IPS-11a (cell line): ENCODE data around the gene HK3.

Experiments
- H3K4me3 ChIP-seq: one replicate; pipeline ENCODE4 v1.5.1; 2013; ENCODE audit warnings: low read depth, low read length, control low read depth

HK3 gene, protein sequence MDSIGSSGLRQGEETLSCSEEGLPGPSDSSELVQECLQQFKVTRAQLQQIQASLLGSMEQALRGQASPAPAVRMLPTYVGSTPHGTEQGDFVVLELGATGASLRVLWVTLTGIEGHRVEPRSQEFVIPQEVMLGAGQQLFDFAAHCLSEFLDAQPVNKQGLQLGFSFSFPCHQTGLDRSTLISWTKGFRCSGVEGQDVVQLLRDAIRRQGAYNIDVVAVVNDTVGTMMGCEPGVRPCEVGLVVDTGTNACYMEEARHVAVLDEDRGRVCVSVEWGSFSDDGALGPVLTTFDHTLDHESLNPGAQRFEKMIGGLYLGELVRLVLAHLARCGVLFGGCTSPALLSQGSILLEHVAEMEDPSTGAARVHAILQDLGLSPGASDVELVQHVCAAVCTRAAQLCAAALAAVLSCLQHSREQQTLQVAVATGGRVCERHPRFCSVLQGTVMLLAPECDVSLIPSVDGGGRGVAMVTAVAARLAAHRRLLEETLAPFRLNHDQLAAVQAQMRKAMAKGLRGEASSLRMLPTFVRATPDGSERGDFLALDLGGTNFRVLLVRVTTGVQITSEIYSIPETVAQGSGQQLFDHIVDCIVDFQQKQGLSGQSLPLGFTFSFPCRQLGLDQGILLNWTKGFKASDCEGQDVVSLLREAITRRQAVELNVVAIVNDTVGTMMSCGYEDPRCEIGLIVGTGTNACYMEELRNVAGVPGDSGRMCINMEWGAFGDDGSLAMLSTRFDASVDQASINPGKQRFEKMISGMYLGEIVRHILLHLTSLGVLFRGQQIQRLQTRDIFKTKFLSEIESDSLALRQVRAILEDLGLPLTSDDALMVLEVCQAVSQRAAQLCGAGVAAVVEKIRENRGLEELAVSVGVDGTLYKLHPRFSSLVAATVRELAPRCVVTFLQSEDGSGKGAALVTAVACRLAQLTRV

DNA sequence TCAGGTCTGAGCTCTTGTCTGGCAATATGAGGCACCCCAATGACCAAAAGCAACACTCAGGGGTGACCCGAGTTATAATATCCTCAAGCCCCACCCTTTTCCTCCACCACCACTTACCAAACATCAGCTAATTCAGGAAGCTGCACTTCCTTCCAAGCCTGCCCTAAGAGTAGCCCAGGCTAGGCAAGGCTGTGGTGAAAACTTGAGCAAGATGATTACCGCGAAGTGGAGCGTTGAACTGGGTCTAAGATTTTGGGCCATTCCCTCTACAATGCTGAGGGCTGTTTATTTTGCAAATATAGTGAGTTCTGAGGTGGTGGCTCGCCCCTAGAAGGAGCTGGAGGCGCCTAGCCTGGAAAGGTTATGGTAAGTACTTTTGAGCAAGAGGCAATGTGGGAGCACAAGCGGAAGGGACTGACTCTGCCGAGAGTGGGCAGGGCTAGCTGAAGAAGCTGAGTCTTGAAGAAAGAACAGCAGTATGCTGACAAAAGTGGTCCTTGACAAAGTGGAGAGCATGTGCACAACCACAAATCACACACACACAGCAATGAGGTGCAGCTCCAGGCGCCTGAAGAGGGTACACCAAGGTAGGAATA, at the start of gene HK3:
Gene HK3, minus strand, starts transcription at position 51 of the 596 bp plus-strand sequence. CDS start 3,187 bp downstream, outside the sequence.
- H3K4me3 ChIP-seq, result no peak within 1 kb of the TSS

- no peak overlapping the region for H3K4me3 ChIP-seq
Measured at GRCh38 chr5:176948458-176948857, 49.3 kb upstream of the HK3 start.

GRCh38 chr5:176947847-176948246, 48.7 kb upstream of the HK3 start:
- H3K4me3 ChIP-seq, result no peak overlapping the region

DNA sequence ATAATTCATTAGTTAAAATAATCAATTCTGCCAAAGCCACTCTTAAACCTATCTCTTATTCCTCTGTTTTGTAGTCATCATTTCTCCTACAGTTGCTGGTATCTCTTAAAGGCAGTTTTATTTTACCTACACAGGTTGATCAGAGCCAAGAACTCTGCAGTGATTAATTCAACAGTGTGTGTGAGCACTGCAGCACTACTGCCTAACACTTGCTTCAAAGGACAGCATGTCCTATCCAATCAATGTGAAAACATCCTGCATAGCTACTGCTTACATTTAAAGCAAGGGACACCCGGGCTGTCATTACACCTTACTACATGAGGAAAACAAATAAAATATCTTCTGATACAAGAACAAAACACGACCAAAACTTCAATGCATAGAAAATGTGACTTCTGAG, 45.1 kb upstream of the HK3 start:
- no peak overlapping the region for H3K4me3 ChIP-seq

GRCh38 chr5:176943816-176944215, 44.7 kb upstream of the HK3 start:
- H3K4me3 ChIP-seq, result no peak overlapping the region

GRCh38 chr5:176941951-176942350, 42.8 kb upstream of the HK3 start:
- no peak overlapping the region for H3K4me3 ChIP-seq

DNA sequence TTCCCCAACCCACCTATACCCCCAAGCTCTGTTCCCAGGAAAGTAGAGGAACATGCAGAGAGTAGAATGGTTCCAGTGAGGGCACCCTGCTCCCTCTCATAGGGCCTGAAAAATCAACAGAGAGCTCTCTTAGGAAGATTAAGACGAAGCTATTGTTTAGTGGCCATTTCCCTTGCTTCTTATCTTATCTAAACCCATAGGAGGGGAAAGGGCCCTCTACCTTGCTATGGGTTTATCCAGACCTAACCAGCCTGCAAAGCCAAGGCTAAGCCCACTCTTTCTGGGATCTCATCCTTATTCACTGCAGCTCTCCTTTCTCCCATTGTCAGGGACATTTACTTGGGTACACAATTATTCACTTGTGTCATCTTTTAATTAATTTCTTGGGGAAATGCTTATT, 39.3 kb upstream of the HK3 start:
- no peak overlapping the region for H3K4me3 ChIP-seq

- H3K4me3 ChIP-seq, result no peak overlapping the region
Measured at GRCh38 chr5:176935017-176935416, 35.9 kb upstream of the HK3 start.

DNA sequence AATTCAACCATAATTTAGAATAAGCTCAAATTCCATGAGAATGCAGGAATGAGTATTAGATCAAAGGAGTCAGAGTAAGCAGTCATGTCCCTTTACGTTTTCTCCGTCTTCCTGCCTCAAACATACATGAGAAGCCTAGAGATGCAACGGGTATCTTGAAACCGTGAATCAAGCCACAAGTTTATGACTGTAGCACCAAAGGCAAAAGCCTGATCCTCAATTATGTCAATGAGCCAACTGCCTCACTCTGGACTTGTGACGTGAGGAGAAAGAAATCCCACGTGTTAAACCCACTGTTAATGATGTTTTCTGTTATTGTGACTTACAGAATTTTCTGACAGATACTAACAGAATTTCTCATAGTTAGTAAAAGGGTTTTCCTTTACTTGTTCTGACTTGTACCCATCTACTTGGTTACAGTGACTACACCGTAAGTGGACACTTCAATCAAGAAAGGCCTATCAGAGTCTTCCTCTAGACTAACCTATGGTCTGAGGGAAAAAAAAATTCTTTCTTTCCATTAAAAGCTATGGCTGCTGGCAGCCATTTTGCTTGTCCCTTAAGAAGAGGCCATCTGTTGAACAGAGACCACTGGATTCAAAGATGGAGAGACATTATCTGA, 35.3 kb upstream of the HK3 start:
- H3K4me3 ChIP-seq, result no peak overlapping the region

- H3K4me3 ChIP-seq, result no peak overlapping the region
Measured at GRCh38 chr5:176929654-176930053, 30.5 kb upstream of the HK3 start.

DNA sequence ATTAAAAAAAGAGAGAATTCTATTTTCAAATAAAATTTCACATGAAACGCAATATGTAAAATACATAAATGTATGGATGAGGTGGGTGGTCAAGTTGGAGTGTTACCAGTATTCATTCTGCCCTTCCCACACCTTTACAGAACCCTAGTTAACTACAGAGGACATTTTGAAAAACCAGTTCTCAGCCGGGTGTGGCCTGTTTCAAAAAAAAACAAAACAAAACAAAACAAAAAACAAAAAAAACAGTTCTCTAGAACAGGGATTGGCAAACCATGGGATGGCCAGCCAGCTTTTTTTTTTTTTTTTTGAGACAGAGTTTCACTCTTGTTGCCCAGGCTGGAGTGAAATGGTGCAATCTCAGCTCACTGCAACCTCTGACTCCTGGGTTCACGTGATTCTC, 28.4 kb upstream of the HK3 start:
- H3K4me3 ChIP-seq, result no peak overlapping the region

GRCh38 chr5:176922817-176923216, 23.7 kb upstream of the HK3 start:
- no peak overlapping the region for H3K4me3 ChIP-seq

- H3K4me3 ChIP-seq, result no peak overlapping the region
Measured at GRCh38 chr5:176921714-176922113, 22.6 kb upstream of the HK3 start.

DNA sequence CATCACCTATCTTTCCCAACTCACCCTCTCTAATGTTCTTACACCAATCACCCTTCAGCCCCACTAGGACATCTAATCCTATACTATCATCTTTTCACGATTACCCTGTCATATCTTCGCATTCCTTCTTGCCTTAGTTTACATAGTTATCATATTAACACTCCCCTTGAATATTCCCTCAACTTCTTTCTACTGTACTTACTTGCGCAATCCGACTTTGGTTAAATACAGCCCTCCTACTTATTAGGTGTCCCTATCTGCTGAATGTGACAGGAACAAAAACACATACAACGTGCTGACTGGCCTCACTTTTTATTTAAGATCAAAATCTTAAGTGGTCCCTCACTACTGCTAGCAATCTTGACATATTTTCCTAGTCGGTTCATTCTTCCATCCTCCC, 19.5 kb upstream of the HK3 start:
- H3K4me3 ChIP-seq, result no peak overlapping the region

DNA sequence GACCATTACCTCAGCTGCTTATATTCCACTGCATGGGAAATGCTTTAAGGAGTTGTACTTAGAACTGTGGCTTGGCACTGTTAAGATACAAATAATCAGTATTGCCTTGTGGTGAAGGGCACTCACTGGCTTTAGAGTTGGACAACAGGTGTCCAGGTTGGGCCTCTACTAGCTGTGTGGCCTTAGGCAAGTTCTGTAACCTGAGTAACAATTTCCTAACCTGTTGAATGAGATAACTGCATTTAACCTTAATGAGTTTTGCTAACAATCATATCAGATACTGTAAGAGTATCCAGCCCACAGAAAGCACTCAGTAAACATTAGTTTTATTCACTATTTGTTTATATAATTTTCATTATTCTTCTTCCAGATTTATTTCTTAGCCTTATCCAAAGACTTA, 17.2 kb upstream of the HK3 start:
- H3K4me3 ChIP-seq, result no peak overlapping the region

- H3K4me3 ChIP-seq, result no peak overlapping the region
Measured at GRCh38 chr5:176915906-176916305, 16.8 kb upstream of the HK3 start.

DNA sequence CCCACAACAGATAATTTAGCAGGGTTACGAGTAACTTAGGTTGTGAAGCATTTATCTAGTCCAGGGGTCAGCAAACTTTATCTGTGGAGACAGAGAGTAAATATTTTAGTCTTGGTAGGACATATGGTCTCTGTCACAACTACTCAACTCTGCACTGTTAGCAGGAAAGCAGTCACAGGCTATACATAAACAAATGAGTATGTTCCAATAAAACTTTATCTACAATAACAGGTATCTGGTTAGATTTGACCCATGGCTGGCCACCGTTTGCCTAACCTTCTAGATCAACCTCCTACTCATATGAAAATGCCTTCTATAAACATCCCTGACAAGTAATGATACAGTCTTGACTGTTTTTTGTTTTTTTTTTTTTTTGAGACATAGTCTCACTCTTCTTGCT, 13.0 kb upstream of the HK3 start:
- no peak overlapping the region for H3K4me3 ChIP-seq

DNA sequence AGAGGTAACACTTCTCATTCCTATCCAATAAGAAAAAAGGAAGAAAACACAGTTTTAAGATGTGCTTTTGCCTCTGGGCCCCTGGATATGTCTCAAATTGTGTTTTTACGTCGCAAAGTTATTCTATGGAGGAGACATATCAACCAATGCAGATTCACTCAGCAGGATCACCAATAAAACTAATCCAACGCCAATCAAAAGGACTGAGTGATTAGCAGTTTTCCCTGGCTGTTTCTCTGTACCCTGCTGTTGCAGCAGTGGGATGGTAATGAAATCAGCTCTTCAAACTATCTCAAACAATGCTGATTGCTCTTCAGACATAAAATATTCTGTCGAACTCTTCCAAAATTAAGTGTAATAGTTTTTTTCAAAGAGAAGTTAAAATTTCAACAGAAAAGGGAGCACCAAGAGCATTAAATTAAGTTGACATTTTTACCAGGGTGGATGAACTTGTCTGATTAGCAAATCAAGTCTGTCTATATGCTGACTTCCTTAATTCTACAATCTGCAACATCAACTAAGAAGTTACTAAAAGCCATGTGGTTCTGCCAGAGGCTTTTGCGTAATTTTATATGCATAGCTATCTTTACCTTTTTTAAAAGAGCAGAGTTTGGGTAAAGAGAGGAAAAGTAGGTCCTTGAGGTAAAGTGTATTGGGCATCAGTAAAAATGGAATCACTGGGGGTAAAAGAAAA, 9.7 kb upstream of the HK3 start:
- no peak overlapping the region for H3K4me3 ChIP-seq

DNA sequence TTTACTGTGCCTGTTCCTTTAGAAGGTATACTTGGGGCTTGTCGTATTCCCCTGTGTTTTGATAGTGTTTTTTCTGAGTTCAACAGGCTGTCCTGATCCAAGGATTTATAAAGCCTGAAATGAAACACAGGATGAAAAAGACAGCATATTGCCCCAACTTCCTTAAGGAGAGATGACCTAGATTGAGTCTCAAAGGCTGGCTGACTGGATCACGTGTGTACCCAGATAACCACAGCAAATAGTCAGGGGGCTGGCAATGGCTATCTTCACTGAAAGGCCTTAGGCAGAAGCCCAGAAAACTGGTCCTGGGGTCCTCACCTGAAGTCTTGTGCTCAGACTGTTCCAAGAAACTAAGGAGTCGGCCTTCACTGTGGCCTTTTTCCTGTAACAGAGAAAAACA, 7.7 kb upstream of the HK3 start:
- no peak overlapping the region for H3K4me3 ChIP-seq

GRCh38 chr5:176906126-176906525, 7.0 kb upstream of the HK3 start:
- no peak overlapping the region for H3K4me3 ChIP-seq

- no peak overlapping the region for H3K4me3 ChIP-seq
Measured at GRCh38 chr5:176904276-176904675, 5.1 kb upstream of the HK3 start.
